ENCODE data around the gene MARK1.

The MARK1 gene

GRCh38 chr1:220516722-220517042 is 11.3 kb upstream of the MARK1 start:
- ChIA-PET POLR2A (no interaction called here), CTCF (no interaction called here)
- TF ChIP-seq FOXA1 (IDR thresholded peaks at IDR 0.05) (no peak), SP1 (IDR thresholded peaks at IDR 0.05) (no peak), FOXK2 (IDR thresholded peaks at IDR 0.05) (no peak), FOXM1 (IDR thresholded peaks at IDR 0.05; ENCODE audit: borderline replicate concordance) (no peak), ELF4 (IDR thresholded peaks at IDR 0.05) (no peak), ZNF384 (IDR thresholded peaks at IDR 0.05) (no peak), ARNT (IDR thresholded peaks at IDR 0.05) (no peak), PKNOX1 (IDR thresholded peaks at IDR 0.05) (no peak), CTBP1 (IDR thresholded peaks at IDR 0.05; ENCODE audit: borderline replicate concordance) (no peak), SUZ12 (IDR thresholded peaks at IDR 0.05) (no peak), BHLHE40 (IDR thresholded peaks at IDR 0.05; ENCODE audit: borderline replicate concordance) (no peak), HDGF (IDR thresholded peaks at IDR 0.05; ENCODE audit: borderline replicate concordance) (no peak)
- no peak for DNase-seq (ENCODE audit: extremely low spot score)

DNA sequence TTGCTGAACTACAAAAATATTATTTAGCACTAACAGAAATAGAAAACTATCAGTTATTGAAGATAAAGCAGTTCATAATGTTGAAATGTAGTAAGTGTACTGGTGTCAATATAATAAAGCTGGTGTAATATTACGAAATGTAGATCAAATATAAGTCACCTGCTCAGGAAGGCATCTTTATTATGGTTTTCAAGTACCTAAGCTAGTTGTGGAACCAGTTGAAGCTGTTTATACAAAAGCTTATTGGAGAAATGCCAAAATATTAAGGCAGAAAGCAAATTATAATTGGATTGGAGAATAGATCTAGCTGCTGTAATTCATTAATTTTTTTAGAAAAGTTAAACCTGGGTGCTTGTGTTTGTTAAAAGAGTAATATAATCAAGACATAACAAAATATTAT is 6.2 kb upstream of the MARK1 start:
- CTCF ChIA-PET = interaction anchor here (0.6 kb wide), 2 partner anchors 206 to 1055 kb away, joined by 3 read pairs; no protein-coding TSS in a partner anchor
- TF ChIP-seq SUZ12 (IDR thresholded peaks at IDR 0.05) (no peak), PKNOX1 (IDR thresholded peaks at IDR 0.05) (no peak), BHLHE40 (IDR thresholded peaks at IDR 0.05; ENCODE audit: borderline replicate concordance) (no peak), FOXK2 (IDR thresholded peaks at IDR 0.05) (no peak), LEF1 (IDR thresholded peaks at IDR 0.05; ENCODE audit: borderline replicate concordance) (no peak), CTBP1 (IDR thresholded peaks at IDR 0.05; ENCODE audit: borderline replicate concordance) (no peak), L3MBTL2 (conservative IDR thresholded peaks at IDR 0.05) (no peak), ELF4 (IDR thresholded peaks at IDR 0.05) (no peak), HDGF (IDR thresholded peaks at IDR 0.05; ENCODE audit: borderline replicate concordance) (no peak), ARNT (IDR thresholded peaks at IDR 0.05) (no peak), TARDBP (IDR thresholded peaks at IDR 0.05) (no peak), FOXA1 (IDR thresholded peaks at IDR 0.05) (no peak), ZNF384 (IDR thresholded peaks at IDR 0.05) (no peak), NFRKB (IDR thresholded peaks at IDR 0.05) (no peak), SP1 (IDR thresholded peaks at IDR 0.05) (no peak), FOXM1 (IDR thresholded peaks at IDR 0.05; ENCODE audit: borderline replicate concordance) (no peak)
- POLR2A ChIA-PET = no interaction called here
- no peak for DNase-seq (ENCODE audit: extremely low spot score)

- DNase-seq (ENCODE audit: extremely low spot score) = no peak
- POLR2A ChIA-PET = no interaction called here
- TF ChIP-seq SP1 (IDR thresholded peaks at IDR 0.05) (no peak), SUZ12 (IDR thresholded peaks at IDR 0.05) (no peak), HDGF (IDR thresholded peaks at IDR 0.05; ENCODE audit: borderline replicate concordance) (no peak), FOXK2 (IDR thresholded peaks at IDR 0.05) (no peak), L3MBTL2 (conservative IDR thresholded peaks at IDR 0.05) (no peak), ARNT (IDR thresholded peaks at IDR 0.05) (no peak), PKNOX1 (IDR thresholded peaks at IDR 0.05) (no peak), BHLHE40 (IDR thresholded peaks at IDR 0.05; ENCODE audit: borderline replicate concordance) (no peak), FOXA1 (IDR thresholded peaks at IDR 0.05) (no peak), LEF1 (IDR thresholded peaks at IDR 0.05; ENCODE audit: borderline replicate concordance) (no peak), TARDBP (IDR thresholded peaks at IDR 0.05) (no peak), ELF4 (IDR thresholded peaks at IDR 0.05) (no peak), NFRKB (IDR thresholded peaks at IDR 0.05) (no peak), ZNF384 (IDR thresholded peaks at IDR 0.05) (no peak), CTBP1 (IDR thresholded peaks at IDR 0.05; ENCODE audit: borderline replicate concordance) (no peak), FOXM1 (IDR thresholded peaks at IDR 0.05; ENCODE audit: borderline replicate concordance) (no peak)
- CTCF ChIA-PET = interaction anchor here (1.8 kb wide), 1 partner anchor 230 kb away, joined by 7 read pairs; no protein-coding TSS in a partner anchor
Observed at GRCh38 chr1:220526294-220526693, 1.6 kb upstream of the MARK1 start.

- POLR2A ChIA-PET = interaction anchor here (0.7 kb wide), 2 partner anchors 50 to 206 kb away, joined by 3 read pairs; no protein-coding TSS in a partner anchor
- no peak for TF ChIP-seq FOXK2 (IDR thresholded peaks at IDR 0.05)
- peak; percentile 40; the same call in 1 of the 2 replicates for TF ChIP-seq ZNF384 (IDR thresholded peaks at IDR 0.05)
- no peak for TF ChIP-seq SP1 (IDR thresholded peaks at IDR 0.05)
- TF ChIP-seq LEF1 (IDR thresholded peaks at IDR 0.05; ENCODE audit: borderline replicate concordance) = no peak
- no peak for TF ChIP-seq HDGF (IDR thresholded peaks at IDR 0.05; ENCODE audit: borderline replicate concordance)
- CTCF ChIA-PET = interaction anchor here (0.6 kb wide), 1 partner anchor 292 kb away, joined by 3 read pairs; no protein-coding TSS in a partner anchor
- peak; percentile 22 for DNase-seq (ENCODE audit: extremely low spot score)
Observed at GRCh38 chr1:220527279-220527907, 543 bp upstream of the MARK1 start.

- ChIA-PET CTCF (no interaction called here), POLR2A (no interaction called here)
- DNase-seq (ENCODE audit: extremely low spot score) = peak; percentile 21
- no peak for TF ChIP-seq ARNT (IDR thresholded peaks at IDR 0.05)
- TF ChIP-seq SP1 (IDR thresholded peaks at IDR 0.05) = no peak
- TF ChIP-seq FOXM1 (IDR thresholded peaks at IDR 0.05; ENCODE audit: borderline replicate concordance) = no peak
- no peak for TF ChIP-seq HDGF (IDR thresholded peaks at IDR 0.05; ENCODE audit: borderline replicate concordance)
- no peak for TF ChIP-seq BHLHE40 (IDR thresholded peaks at IDR 0.05; ENCODE audit: borderline replicate concordance)
- no peak for TF ChIP-seq FOXA1 (IDR thresholded peaks at IDR 0.05)
- no peak for TF ChIP-seq CTBP1 (IDR thresholded peaks at IDR 0.05; ENCODE audit: borderline replicate concordance)
- no peak for TF ChIP-seq L3MBTL2 (conservative IDR thresholded peaks at IDR 0.05)
- no peak for TF ChIP-seq SUZ12 (IDR thresholded peaks at IDR 0.05)
- TF ChIP-seq ZNF384 (IDR thresholded peaks at IDR 0.05) = no peak
- no peak for TF ChIP-seq PKNOX1 (IDR thresholded peaks at IDR 0.05)
Observed at GRCh38 chr1:220528679-220529501, 954 bp downstream of the MARK1 start.

Data from HEK293T (cell line).